Measurements from ENCODE around the gene IGFALS.

Gene IGFALS

GRCh38 chr16:1746693-1747195 lies 46.8 kb downstream of the IGFALS start:
- no peaks in the 10 kb centered on the region for H3K27me3 Mint-ChIP-seq
- DNase-seq, result no peak
- no peak overlapping the region for H3K4me3 Mint-ChIP-seq
- CTCF ChIA-PET, result interaction anchor here (1.2 kb wide), 1 partner anchor 22 kb away, joined by 3 read pairs; no protein-coding TSS in a partner anchor
- no peaks in the 10 kb centered on the region for H3K4me1 Mint-ChIP-seq
- peaks cover 14% of the 10 kb centered on the region for H3K36me3 Mint-ChIP-seq
- H3K27ac Mint-ChIP-seq, result no peak overlapping the region
- no peaks in the 10 kb centered on the region for H3K9me3 Mint-ChIP-seq

- H3K4me3 Mint-ChIP-seq, result no peak overlapping the region
- no peak for DNase-seq
- peaks cover 12% of the 10 kb centered on the region for H3K36me3 Mint-ChIP-seq
- no peaks in the 10 kb centered on the region for H3K4me1 Mint-ChIP-seq
- H3K27ac Mint-ChIP-seq, result no peak overlapping the region
- no peaks in the 10 kb centered on the region for H3K27me3 Mint-ChIP-seq
- CTCF ChIA-PET, result interaction anchor here (1.2 kb wide), 1 partner anchor 21 kb away, joined by 3 read pairs; no protein-coding TSS in a partner anchor
- no peaks in the 10 kb centered on the region for H3K9me3 Mint-ChIP-seq
These were observed 47.4 kb downstream of the IGFALS start for GRCh38 chr16:1745900-1746692.

GRCh38 chr16:1745181-1745899 lies 48.2 kb downstream of the IGFALS start:
- H3K27me3 Mint-ChIP-seq, result no peaks in the 10 kb centered on the region
- H3K36me3 Mint-ChIP-seq, result peaks cover 12% of the 10 kb centered on the region
- DNase-seq, result no peak
- H3K4me3 Mint-ChIP-seq, result no peak overlapping the region
- no peak overlapping the region for H3K27ac Mint-ChIP-seq
- no peaks in the 10 kb centered on the region for H3K9me3 Mint-ChIP-seq
- CTCF ChIA-PET, result interaction anchor here (1.2 kb wide), 1 partner anchor 21 kb away, joined by 3 read pairs; no protein-coding TSS in a partner anchor
- H3K4me1 Mint-ChIP-seq, result no peaks in the 10 kb centered on the region

GRCh38 chr16:1744338-1744840 lies 49.1 kb downstream of the IGFALS start:
- no peak for DNase-seq
- H3K27me3 Mint-ChIP-seq, result no peaks in the 10 kb centered on the region
- H3K9me3 Mint-ChIP-seq, result no peaks in the 10 kb centered on the region
- CTCF ChIA-PET, result no interaction called here
- no peaks in the 10 kb centered on the region for H3K4me1 Mint-ChIP-seq
- H3K36me3 Mint-ChIP-seq, result peaks cover 12% of the 10 kb centered on the region
- H3K27ac Mint-ChIP-seq, result no peak overlapping the region
- no peak overlapping the region for H3K4me3 Mint-ChIP-seq

- Mint-ChIP-seq H3K27me3 (no peaks in the 10 kb centered on the region), H3K9me3 (no peaks in the 10 kb centered on the region), H3K36me3 (peaks cover 8% of the 10 kb centered on the region), H3K4me1 (no peaks in the 10 kb centered on the region), H3K4me3 (no peak overlapping the region), H3K27ac (no peak overlapping the region)
- no peak for DNase-seq
- CTCF ChIA-PET, result interaction anchor here (0.6 kb wide), 1 partner anchor 937 kb away, joined by 3 read pairs; no protein-coding TSS in a partner anchor
These were observed 49.8 kb downstream of the IGFALS start for GRCh38 chr16:1743376-1744337.

- Mint-ChIP-seq H3K9me3 (no peaks in the 10 kb centered on the region), H3K4me3 (no peak overlapping the region), H3K27me3 (no peaks in the 10 kb centered on the region), H3K4me1 (no peaks in the 10 kb centered on the region), H3K27ac (no peak overlapping the region), H3K36me3 (peaks cover 6% of the 10 kb centered on the region)
- no peak for DNase-seq
- CTCF ChIA-PET, result no interaction called here
These were observed 51.8 kb downstream of the IGFALS start for GRCh38 chr16:1741553-1742165.

GRCh38 chr16:1740781-1741490 lies 52.6 kb downstream of the IGFALS start:
- DNase-seq, result no peak
- H3K27ac Mint-ChIP-seq, result no peak overlapping the region
- no peaks in the 10 kb centered on the region for H3K4me1 Mint-ChIP-seq
- no peaks in the 10 kb centered on the region for H3K27me3 Mint-ChIP-seq
- CTCF ChIA-PET, result no interaction called here
- no peak overlapping the region for H3K4me3 Mint-ChIP-seq
- peaks cover 6% of the 10 kb centered on the region for H3K36me3 Mint-ChIP-seq
- no peaks in the 10 kb centered on the region for H3K9me3 Mint-ChIP-seq

All from activated naive CD4-positive, alpha-beta T cell treated with anti-CD3 and anti-CD28 coated beads, Interleukin-2, amount 10 ng/mL, durations not matched to agents 7 days and 5 days (primary cell).